Activated T-cell treated with anti-CD3 and anti-CD28 coated beads, Interleukin-2, amount 50 U/mL, for 4 hours (primary cell): ENCODE data around the gene NEK6. TPM values are rescaled to one million over a fixed set of nuclear protein-coding genes. Genes with fewer than 3 reads are reported as not detected.

Source experiments
- ATAC-seq, 2 donors: fragments of 200-7000 bp; cut with Tn5 transposase; one replicate each; pipeline ENCODE4 v1.10.0; 2021
- DNase-seq: peaks from one replicate; pipeline ENCODE4 v3.0.0-alpha.2; 2020
- H3K27me3 Mint-ChIP-seq: one replicate; pipeline ENCODE4 v1.8.0; 2021; ENCODE audit warnings: low read depth, mixed read lengths
- H3K36me3 Mint-ChIP-seq: one replicate; pipeline ENCODE4 v1.8.0; 2022; ENCODE audit warnings: mixed read lengths; ENCODE audit not compliant: insufficient read depth
- H3K4me1 Mint-ChIP-seq: one replicate; pipeline ENCODE4 v1.8.0; 2021; ENCODE audit warnings: low read depth, mixed read lengths
- H3K4me3 Mint-ChIP-seq: one replicate; pipeline ENCODE4 v1.8.0; 2021; ENCODE audit warnings: mild to moderate bottlenecking, moderate library complexity, mixed read lengths
- H3K9me3 Mint-ChIP-seq: one replicate; pipeline ENCODE4 v1.8.0; 2021; ENCODE audit warnings: mixed read lengths
- total RNA-seq, 3 donors: library from RNA; stranded (reverse); gene quantifications; one replicate each; pipeline ENCODE4 v1.2.1, GENCODE V29; 2021

Gene NEK6
- total RNA-seq, 3 donors from 2014 or later, result 29.8 to 46.1 (median 43.0) TPM

DNA sequence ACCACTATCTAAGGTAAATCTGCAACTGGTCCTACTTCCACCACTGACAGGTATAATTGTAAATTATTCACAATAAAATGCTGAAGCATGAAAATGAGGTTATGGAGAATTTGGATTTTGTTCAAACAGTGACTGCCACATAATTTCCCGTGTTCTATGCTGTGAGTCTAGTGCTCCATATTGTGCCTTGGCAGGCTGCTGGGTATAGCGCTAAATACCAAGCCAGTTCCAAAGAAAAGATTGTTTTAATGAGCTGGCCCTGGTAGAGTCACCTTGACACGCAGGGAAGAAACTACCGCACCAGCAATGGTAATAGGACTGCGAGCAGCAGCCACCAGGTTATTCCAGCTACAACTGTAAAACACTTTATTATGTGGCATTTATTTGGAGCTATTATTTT lies 127.1 kb downstream of the NEK6 start:
- DNase-seq, result no peak
- H3K27me3 Mint-ChIP-seq, result no peaks in the 10 kb centered on the region
- H3K36me3 Mint-ChIP-seq, result peaks cover 21% of the 10 kb centered on the region
- H3K4me3 Mint-ChIP-seq, result no peak overlapping the region
- peaks cover 32% of the 10 kb centered on the region for H3K4me1 Mint-ChIP-seq
- H3K9me3 Mint-ChIP-seq, result no peaks in the 10 kb centered on the region
- no peak for ATAC-seq

GRCh38 chr9:124385623-124386022 lies 127.9 kb downstream of the NEK6 start:
- Mint-ChIP-seq H3K27me3 (no peaks in the 10 kb centered on the region), H3K9me3 (no peaks in the 10 kb centered on the region), H3K4me1 (peaks cover 34% of the 10 kb centered on the region), H3K36me3 (peaks cover 15% of the 10 kb centered on the region), H3K4me3 (no peak overlapping the region)
- DNase-seq, result no peak
- ATAC-seq, result no peak

GRCh38 chr9:124386201-124386600 lies 128.5 kb downstream of the NEK6 start:
- H3K27me3 Mint-ChIP-seq, result no peaks in the 10 kb centered on the region
- H3K36me3 Mint-ChIP-seq, result peaks cover 15% of the 10 kb centered on the region
- no peaks in the 10 kb centered on the region for H3K9me3 Mint-ChIP-seq
- peaks cover 39% of the 10 kb centered on the region for H3K4me1 Mint-ChIP-seq
- DNase-seq (no peak), ATAC-seq (no peak)
- no peak overlapping the region for H3K4me3 Mint-ChIP-seq

- ATAC-seq (no peak), DNase-seq (no peak)
- H3K27me3 Mint-ChIP-seq, result no peaks in the 10 kb centered on the region
- H3K4me3 Mint-ChIP-seq, result no peak overlapping the region
- peaks cover 9% of the 10 kb centered on the region for H3K36me3 Mint-ChIP-seq
- peaks cover 42% of the 10 kb centered on the region for H3K4me1 Mint-ChIP-seq
- H3K9me3 Mint-ChIP-seq, result no peaks in the 10 kb centered on the region
These were observed 130.7 kb downstream of the NEK6 start for GRCh38 chr9:124388275-124389048.

- Mint-ChIP-seq H3K9me3 (no peaks in the 10 kb centered on the region), H3K36me3 (peaks cover 3% of the 10 kb centered on the region), H3K4me1 (peaks cover 47% of the 10 kb centered on the region), H3K27me3 (no peaks in the 10 kb centered on the region), H3K4me3 (no peak overlapping the region)
- no peak for ATAC-seq
- DNase-seq, result no peak
These were observed 131.6 kb downstream of the NEK6 start for GRCh38 chr9:124389146-124389939.

DNA sequence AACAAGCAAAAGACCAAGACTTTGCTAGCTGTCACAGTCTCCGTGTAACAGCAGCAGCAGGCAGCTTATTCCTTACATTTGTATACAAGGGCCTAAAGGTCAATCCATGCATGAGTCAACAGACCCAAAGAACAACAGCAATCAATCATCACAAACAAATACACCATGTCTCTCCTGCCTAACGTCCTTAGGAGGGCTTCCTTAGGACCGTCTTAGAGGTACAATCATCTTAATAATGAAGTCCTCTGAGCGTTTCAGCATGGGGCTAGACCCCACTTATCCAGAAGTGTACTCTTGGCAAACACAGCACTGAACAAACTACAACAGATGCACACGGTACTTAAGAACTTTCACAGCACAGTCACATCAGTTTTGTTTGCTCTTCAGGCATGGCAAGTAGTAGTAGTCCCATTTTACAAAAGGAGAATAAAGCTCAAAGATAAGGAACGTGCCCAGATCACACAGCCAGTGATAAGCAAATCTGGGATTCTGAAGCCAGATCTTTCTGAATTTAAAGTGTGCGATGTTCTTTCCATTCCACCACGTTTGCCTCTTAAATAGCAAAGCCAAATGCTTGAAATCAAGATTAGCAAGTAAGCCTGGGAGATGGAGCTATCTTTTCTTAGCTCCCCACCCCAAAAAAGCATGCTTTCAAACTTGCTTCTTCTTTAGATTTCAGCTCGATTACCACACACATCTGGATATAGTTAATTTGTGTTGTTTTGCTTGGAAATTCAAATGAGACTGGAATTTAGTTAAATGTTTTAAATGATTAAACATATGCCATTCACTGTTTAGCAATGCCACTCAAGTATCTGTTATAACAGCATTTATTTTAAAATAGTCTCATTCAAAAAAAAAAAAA lies 133.3 kb downstream of the NEK6 start:
- Mint-ChIP-seq H3K4me3 (no peak overlapping the region), H3K36me3 (no peaks in the 10 kb centered on the region), H3K9me3 (no peaks in the 10 kb centered on the region), H3K27me3 (no peaks in the 10 kb centered on the region), H3K4me1 (peaks cover 57% of the 10 kb centered on the region)
- ATAC-seq (no peak), DNase-seq (no peak)

GRCh38 chr9:124392254-124392870 lies 134.6 kb downstream of the NEK6 start:
- H3K4me3 Mint-ChIP-seq, result no peak overlapping the region
- H3K27me3 Mint-ChIP-seq, result no peaks in the 10 kb centered on the region
- DNase-seq, result no peak
- peaks cover 57% of the 10 kb centered on the region for H3K4me1 Mint-ChIP-seq
- ATAC-seq, result no peak
- H3K9me3 Mint-ChIP-seq, result no peaks in the 10 kb centered on the region
- H3K36me3 Mint-ChIP-seq, result peaks cover 6% of the 10 kb centered on the region

- Mint-ChIP-seq H3K9me3 (no peaks in the 10 kb centered on the region), H3K36me3 (peaks cover 6% of the 10 kb centered on the region), H3K27me3 (no peaks in the 10 kb centered on the region), H3K4me3 (no peak overlapping the region), H3K4me1 (peaks cover 51% of the 10 kb centered on the region)
- DNase-seq (no peak), ATAC-seq (peak; percentile 53 to 64)
These were observed 135.2 kb downstream of the NEK6 start for GRCh38 chr9:124392871-124393460.

DNA sequence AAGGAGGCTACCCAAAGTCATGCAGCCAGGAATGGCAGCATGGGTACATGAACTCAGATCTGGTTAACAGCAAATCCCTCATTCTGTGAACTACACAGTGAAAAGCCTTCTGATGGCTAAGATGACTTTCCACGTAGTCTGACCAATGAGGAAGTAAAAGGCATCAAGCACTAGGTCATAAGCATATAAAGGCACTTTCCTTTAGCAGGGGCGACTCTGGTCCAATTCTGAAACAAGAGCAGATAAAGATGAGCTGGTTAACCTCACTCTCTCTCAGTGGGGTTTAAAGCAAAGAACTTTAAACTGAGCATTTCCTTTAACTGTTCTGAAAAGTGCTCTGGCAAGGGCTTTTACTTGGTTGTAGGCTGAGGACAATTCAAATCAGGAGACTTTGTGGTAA lies 136.4 kb downstream of the NEK6 start:
- H3K4me1 Mint-ChIP-seq, result peaks cover 43% of the 10 kb centered on the region
- ATAC-seq, result peak; percentile 34 to 69
- H3K36me3 Mint-ChIP-seq, result peaks cover 7% of the 10 kb centered on the region
- no peaks in the 10 kb centered on the region for H3K9me3 Mint-ChIP-seq
- no peak for DNase-seq
- no peaks in the 10 kb centered on the region for H3K27me3 Mint-ChIP-seq
- no peak overlapping the region for H3K4me3 Mint-ChIP-seq

- H3K36me3 Mint-ChIP-seq, result peaks cover 10% of the 10 kb centered on the region
- H3K4me1 Mint-ChIP-seq, result peaks cover 41% of the 10 kb centered on the region
- H3K27me3 Mint-ChIP-seq, result no peaks in the 10 kb centered on the region
- H3K4me3 Mint-ChIP-seq, result no peak overlapping the region
- DNase-seq, result no peak
- no peaks in the 10 kb centered on the region for H3K9me3 Mint-ChIP-seq
- no peak for ATAC-seq
These were observed 136.8 kb downstream of the NEK6 start for GRCh38 chr9:124394596-124394995.

DNA sequence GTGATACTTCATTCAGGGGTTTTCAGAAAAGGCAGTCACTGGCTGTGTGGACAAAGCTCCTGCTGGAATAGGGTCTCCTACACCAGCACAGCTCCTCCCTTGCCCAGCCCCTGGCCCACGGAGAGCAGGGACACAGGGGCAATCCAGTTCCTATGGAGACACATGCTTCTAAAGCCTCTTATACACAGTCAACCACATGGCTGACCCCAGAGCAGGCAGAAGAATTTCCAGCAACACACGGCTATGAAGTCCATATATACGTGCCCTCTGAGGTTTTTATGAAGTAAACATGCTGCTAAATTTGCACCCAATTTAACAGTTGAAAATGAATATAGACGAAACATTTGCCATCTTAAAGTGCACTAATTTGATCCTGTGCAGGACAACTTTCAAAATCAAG lies 138.1 kb downstream of the NEK6 start:
- no peaks in the 10 kb centered on the region for H3K9me3 Mint-ChIP-seq
- H3K4me1 Mint-ChIP-seq, result peaks cover 37% of the 10 kb centered on the region
- H3K27me3 Mint-ChIP-seq, result no peaks in the 10 kb centered on the region
- DNase-seq (no peak), ATAC-seq (no peak)
- H3K4me3 Mint-ChIP-seq, result no peak overlapping the region
- H3K36me3 Mint-ChIP-seq, result peaks cover 13% of the 10 kb centered on the region

DNA sequence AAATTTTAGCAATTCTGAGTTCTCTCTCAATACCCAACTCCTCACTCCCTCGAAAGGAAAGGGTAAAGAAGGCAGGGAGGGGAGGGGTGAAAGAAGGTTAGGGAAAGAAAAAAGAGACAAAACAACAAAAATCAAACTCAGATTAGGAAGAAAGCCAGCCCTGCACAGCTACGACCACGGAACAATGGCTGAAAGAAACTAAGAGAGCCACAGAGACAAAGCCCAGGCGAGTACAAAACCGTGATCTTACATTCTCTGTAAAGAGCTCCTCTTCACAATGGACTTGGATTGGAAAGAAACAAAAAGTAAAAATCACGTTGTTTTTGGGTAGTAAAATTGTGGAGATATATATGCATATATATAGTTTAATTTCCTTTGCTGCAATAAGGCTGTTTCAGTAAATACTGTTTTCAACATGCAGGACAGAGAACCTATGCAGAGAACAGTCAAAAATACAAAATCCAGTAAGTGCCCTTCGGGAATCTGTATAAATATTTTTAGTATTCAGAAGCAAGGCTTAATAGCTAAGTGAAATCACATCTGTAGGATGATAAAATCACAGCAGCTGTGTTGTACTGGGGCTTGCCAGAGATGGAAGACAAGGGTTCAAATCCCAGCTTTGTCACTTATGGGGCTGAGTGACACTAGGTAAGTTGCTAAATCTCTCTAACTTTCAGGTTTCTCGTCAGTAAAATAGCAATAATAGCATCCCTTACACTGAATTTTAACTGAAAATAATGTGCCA lies 140.6 kb downstream of the NEK6 start:
- ATAC-seq, result no peak
- Mint-ChIP-seq H3K4me1 (peaks cover 34% of the 10 kb centered on the region), H3K4me3 (no peak overlapping the region), H3K27me3 (no peaks in the 10 kb centered on the region), H3K9me3 (no peaks in the 10 kb centered on the region), H3K36me3 (peaks cover 21% of the 10 kb centered on the region)
- DNase-seq, result no peak

GRCh38 chr9:124399323-124399967 lies 141.7 kb downstream of the NEK6 start:
- Mint-ChIP-seq H3K27me3 (no peaks in the 10 kb centered on the region), H3K4me1 (peaks cover 34% of the 10 kb centered on the region), H3K4me3 (no peak overlapping the region), H3K36me3 (peaks cover 28% of the 10 kb centered on the region), H3K9me3 (no peaks in the 10 kb centered on the region)
- ATAC-seq (no peak), DNase-seq (no peak)
